IMR-90 (cell line): ENCODE measurements around the gene CDC42EP5.

Source experiments
- BHLHE40 ChIP-seq: fragments of 150-350 bp; IDR thresholded peaks from 2 replicates; pipeline ENCODE4 v1.6.1; 2016; ENCODE audit warnings: mild to moderate bottlenecking, low read depth, low read length
- CEBPB ChIP-seq: IDR thresholded peaks from 2 replicates; pipeline ENCODE4 v1.6.1; 2012; ENCODE audit warnings: low read depth, low read length, improper control_type of control experiment
- CHD1 ChIP-seq: IDR thresholded peaks from 2 replicates; pipeline ENCODE4 v1.6.1; 2012; ENCODE audit warnings: low read depth, low read length, improper control_type of control experiment
- CTCF ChIP-seq: conservative IDR thresholded peaks from 2 replicates; pipeline ENCODE4 v1.5.1; 2012; ENCODE audit warnings: mild to moderate bottlenecking, low read depth, low read length, improper control_type of control experiment
- ELK1 ChIP-seq: fragments of 150-350 bp; IDR thresholded peaks from 2 replicates; pipeline ENCODE4 v1.6.1; 2016; ENCODE audit warnings: low read depth, mild to moderate bottlenecking, low read length, moderate library complexity, borderline replicate concordance
- FOS ChIP-seq: fragments of 150-350 bp; IDR thresholded peaks from 2 replicates; pipeline ENCODE4 v1.6.1; 2016; ENCODE audit warnings: low read depth, low read length
- MAFK ChIP-seq: IDR thresholded peaks from 2 replicates; pipeline ENCODE4 v1.6.1; 2012; ENCODE audit warnings: low read depth, low read length, improper control_type of control experiment
- MAZ ChIP-seq: IDR thresholded peaks from 2 replicates; pipeline ENCODE4 v1.6.1; 2012; ENCODE audit warnings: low read depth, mild to moderate bottlenecking, low read length, improper control_type of control experiment, moderate library complexity, borderline replicate concordance
- MXI1 ChIP-seq: IDR thresholded peaks from 2 replicates; pipeline ENCODE4 v1.6.1; 2012; ENCODE audit warnings: low read depth, mild to moderate bottlenecking, low read length, moderate library complexity, borderline replicate concordance
- POLR2A ChIP-seq: IDR thresholded peaks from 2 replicates; pipeline ENCODE4 v1.6.1; 2012; ENCODE audit warnings: mild to moderate bottlenecking, low read depth, low read length
- RAD21 ChIP-seq: IDR thresholded peaks from 2 replicates; pipeline ENCODE4 v1.6.1; 2012; ENCODE audit warnings: low read length, improper control_type of control experiment
- RCOR1 ChIP-seq: IDR thresholded peaks from 2 replicates; pipeline ENCODE4 v1.6.1; 2012; ENCODE audit warnings: mild to moderate bottlenecking, low read length, improper control_type of control experiment; ENCODE audit not compliant: insufficient replicate concordance
- RFX5 ChIP-seq: IDR thresholded peaks from 2 replicates; pipeline ENCODE4 v1.8.0; 2012; ENCODE audit warnings: low read depth, mild to moderate bottlenecking, low read length, moderate library complexity
- USF2 ChIP-seq: fragments of 150-350 bp; IDR thresholded peaks from 2 replicates; pipeline ENCODE4 v1.6.1; 2017; ENCODE audit warnings: mild to moderate bottlenecking, antibody characterized with exemption, low read length, low read depth

GRCh38 chr19:54420383-54421168 lies 52.5 kb downstream of the CDC42EP5 start:
- TF ChIP-seq FOS (no peak), BHLHE40 (no peak), USF2 (no peak), RCOR1 (no peak), MAZ (no peak), CTCF (no peak), POLR2A (no peak), RFX5 (no peak), RAD21 (no peak), CEBPB (no peak), MXI1 (no peak), CHD1 (no peak), MAFK (no peak), ELK1 (no peak)
